Measurements from ENCODE around the gene RMND5B.

DNA sequence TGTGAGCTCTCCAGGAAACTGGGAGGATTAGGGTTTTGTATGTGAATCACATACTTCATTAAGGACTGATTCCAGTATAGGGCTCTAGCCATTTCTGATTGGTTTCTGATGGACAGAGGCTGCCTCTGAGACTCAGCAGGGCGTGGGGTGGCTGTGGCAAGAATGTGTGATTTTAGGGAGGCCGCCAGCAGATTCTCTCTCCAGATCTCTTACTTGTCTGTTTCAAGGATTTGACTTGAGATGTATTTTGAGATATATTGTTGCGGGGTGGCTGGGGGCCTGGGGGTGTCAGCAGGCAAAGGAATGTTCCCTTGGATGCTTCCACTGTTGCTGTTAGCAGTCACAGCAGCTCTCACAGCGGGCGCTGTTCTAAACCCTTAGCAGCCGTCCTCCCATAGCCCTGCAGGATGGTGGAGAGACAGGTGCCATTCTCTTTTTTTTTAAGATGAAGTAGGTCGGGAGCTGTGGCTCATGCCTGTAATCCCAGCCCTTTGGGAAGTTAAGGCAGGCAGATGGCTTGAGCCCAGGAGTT, 65.5 kb downstream of the RMND5B start:
- TF ChIP-seq POLR2A (IDR thresholded peaks at IDR 0.05) (no peak), POLR2AphosphoS5 (IDR thresholded peaks at IDR 0.05) (no peak)
- TF ChIP-seq, protein P1, sequence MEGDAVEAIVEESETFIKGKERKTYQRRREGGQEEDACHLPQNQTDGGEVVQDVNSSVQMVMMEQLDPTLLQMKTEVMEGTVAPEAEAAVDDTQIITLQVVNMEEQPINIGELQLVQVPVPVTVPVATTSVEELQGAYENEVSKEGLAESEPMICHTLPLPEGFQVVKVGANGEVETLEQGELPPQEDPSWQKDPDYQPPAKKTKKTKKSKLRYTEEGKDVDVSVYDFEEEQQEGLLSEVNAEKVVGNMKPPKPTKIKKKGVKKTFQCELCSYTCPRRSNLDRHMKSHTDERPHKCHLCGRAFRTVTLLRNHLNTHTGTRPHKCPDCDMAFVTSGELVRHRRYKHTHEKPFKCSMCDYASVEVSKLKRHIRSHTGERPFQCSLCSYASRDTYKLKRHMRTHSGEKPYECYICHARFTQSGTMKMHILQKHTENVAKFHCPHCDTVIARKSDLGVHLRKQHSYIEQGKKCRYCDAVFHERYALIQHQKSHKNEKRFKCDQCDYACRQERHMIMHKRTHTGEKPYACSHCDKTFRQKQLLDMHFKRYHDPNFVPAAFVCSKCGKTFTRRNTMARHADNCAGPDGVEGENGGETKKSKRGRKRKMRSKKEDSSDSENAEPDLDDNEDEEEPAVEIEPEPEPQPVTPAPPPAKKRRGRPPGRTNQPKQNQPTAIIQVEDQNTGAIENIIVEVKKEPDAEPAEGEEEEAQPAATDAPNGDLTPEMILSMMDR (IDR thresholded peaks at IDR 0.05 in 8 of 11, conservative IDR thresholded peaks at IDR 0.05 in 3 of 11): no peak
